ENCODE data around the gene SULT4A1.
"Not testable (repeated sequence)": the region's sequence is repeated elsewhere in the genome, so short reads cannot be mapped to it uniquely, and the experiment has no call there.

The SULT4A1 gene

DNA sequence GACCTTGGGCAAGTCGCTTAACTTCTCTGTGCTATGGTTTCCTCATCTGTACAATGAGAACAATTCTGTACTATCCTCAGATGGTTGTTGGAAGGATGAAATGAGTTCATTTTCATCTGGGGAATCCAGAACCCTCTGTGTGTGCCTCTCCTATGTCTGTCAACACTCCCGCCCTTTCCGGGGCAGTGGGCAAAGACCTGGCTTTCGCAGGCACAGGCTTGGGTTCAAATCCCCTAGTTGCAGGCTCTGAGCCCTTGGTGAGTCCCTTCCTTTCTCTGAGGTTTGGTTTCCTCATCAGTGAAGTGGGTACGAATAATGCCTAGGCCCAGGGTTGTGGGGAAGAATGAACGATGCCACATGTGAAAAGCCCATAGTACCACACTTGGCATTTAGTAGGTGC lies 23.5 kb upstream of the SULT4A1 start:
- DNase-seq: no peak

DNA sequence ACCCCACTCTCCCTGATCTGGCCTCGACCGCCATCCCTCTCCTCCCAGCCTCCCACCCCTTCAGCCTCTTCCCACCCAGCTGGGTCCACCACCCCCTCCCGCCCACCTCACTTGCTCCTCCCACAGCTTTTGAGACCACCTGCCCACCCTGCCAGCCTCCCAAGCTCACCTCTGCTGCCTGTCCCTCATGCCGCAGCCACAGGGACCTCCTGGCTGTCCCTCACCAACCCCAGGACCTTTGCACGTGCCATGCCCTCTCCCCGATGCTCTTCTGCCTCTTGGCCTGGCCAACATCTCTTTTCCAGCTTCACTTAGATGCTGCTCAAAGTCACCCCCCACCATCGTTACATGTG lies 23.0 kb upstream of the SULT4A1 start:
- no peak for DNase-seq

DNA sequence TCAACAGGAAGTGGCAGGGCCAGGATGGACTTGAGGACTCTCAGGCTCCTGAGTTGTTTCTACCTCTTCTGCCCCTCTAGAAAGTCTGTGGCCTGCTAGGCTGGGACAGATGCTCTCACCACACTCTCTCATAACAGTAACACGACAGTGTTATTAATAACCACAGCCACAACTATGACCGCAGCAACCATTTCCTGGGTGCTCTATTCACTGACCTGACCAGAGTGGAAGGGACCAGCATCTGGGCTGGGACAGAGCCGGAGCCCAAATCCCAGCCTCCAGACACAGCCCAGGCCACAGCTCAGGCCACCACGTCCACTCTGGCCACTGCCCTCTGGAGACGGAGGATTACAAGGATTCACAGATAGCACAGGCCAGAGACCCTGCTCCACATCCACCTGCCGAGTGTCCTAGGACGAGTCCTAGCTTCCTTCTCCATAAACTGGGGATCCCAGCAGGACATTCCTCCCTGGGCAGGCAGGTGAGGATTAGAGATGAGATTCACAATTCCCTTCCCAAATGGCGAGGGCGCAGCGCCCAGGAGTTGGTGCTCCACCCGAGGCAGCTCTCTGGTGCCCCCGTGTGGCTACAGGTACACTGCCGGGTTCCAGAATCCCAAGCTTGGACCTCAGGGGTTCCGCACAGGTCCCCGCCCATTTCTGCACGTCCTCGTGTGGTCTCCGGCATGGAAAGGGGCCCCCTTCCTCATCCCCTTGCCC lies 22.4 kb upstream of the SULT4A1 start:
- DNase-seq: peak; percentile 49

DNA sequence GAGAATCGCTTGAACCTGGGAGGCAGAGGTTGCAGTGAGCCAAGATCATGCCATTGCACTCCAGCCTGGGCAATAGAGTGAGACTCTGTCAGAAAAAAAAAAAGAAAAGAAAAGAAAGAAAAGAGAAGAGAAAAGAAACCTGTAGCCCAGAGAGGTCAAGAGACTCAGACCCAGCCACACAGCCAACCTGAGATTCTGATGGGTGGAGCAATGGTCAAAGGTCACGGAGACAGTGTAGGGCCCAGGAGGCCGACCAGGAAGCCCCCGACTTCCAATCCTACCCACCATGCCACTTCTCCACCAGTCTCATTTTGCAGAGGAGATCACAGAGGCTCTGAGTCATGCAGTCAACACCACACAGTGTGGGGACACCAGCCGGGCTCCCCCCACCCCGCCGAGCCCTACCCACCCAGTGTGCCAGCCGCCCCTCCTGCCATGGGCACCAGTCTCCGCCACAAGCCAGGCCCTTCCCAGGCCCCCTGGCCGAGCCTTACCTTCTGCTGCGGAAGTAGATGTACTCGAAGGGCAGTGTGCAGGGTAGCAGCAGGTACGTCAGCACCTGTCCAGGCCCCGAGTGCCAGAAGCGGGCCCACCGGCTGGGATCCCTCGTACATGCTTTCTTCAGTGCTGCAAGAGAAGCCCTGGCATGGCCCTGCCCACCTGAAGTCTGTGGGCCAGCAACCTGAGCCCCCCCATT lies 21.6 kb upstream of the SULT4A1 start:
- no peak for DNase-seq

DNA sequence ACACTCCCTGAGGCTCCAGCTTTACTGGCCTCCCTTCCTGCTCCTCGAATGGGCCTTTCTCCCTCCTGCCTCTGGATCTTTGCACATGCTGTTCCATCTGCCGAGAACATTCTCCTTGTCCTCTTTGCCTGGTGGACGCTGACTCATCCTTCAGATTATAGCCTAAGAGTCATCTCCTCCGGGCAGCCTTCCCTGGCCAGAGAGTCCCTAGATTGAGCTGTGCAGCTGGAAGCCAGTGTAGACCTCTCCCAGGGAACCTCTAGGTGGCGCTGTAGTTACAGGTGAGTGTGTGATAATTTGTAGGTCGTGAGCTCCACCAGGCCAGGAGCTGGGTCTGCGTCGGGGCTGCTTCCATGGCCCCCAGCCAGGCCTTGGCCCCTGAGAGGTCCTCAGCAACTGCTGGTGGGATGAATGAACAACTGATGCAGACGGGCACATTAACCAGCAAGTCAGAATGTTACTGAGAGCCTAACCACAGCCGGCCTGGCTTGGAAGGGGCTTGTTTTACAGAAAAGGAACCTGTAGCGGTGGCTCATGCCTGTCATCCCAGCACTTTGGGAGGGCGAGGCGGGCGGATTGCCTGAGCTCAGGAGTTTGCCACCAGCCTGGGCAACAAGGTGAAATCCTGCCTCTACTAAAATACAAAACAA lies 20.8 kb upstream of the SULT4A1 start:
- DNase-seq: peak; percentile 32

DNA sequence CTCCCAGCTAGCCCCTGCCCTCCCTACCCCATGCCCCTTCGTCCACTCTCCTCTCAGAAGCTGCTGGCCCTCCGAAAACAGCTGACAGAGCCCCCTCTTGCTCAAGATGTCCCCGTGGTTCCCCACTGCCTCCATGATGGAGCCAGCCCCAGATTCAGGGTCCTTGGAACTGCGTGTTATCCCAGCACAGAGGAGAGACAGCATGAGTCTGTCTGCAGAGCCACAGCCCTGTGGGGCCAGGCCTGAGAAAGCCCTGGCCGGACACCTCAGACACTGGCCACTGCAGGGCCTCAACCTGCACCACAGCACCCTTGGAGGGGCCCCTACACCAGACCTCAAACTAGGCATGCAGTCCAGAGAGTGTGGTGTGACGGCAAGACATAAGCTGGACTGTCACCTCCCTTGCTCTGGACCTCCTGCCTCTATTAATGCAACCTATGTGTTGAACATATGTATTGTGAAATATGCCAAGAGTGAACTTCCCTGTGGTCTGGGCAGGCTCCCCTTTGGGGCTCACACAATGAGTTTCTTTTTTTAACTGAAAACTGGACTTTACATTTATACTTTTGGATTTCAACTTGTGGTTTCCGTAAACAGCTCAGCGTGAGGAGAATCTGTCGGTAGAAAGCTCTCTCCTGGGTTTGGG lies 19.9 kb upstream of the SULT4A1 start:
- no peak for DNase-seq

DNA sequence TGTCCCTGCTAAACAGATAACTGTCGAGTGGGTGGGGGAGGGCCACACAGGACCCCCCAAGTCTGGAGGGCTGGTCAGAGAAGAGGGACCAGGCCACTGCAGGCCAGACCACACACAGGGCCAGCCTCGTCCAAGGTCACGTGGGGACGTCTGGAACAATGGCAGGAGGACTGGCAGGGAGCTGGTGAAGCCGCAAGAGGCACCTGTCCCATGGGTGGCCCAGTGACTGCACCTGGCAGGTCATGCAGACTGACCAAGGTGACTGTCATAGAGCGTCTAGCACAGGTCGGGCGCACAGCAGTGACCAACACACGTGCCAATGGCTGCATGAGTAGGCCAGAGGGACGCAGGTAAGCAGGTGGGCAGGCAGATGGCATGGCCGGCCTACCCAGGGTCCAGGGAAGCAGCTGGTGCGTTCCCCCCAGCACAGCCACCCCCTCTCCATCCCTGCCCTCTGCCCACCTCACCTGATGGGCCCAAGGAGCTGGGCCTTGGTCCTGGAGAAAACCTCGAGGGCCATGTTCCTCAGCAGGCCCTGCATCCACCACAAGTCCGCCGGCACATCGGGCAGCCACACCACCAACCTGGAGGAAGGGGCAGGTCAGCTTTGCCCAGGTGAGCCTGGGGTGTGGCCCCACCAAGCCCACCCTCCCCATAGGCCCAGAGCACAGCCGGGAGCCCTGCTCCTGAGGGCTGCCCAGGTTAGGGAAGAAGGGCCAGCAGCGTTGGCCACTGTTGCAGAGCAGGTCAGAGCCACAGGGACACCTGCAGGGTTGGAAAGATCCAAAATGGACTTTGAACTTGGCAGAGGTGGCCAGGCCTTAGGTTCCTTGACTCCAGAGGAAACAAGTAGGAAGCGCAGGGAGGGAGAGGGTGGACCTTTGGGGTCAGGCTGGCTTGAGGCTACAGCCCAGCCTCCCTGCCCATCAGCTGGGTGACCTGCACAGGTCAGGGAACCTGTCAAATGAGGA lies 19.1 kb upstream of the SULT4A1 start:
- DNase-seq: no peak

DNA sequence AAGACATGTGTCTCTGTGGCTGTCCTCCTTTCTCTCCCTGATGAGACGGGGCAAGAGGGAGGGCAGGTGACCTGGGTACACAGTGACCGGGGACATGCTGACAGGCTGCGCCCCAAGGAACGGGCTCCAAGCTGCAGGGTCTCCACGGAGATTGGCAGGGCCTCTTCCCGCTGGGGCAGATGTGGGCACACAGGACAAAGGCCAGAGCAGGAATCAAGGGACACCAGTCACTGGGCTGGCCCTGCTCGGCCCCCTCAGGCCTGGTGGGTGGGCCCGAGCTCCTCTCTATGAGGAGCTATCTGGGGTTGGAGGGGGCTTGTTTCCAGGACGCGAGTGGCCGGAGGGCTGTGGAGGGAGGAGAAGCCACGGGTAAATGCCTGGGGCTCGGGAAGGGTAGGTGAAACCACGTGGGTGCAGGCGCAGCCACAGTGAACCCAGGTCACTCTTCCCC lies 18.3 kb upstream of the SULT4A1 start:
- no peak for DNase-seq

DNA sequence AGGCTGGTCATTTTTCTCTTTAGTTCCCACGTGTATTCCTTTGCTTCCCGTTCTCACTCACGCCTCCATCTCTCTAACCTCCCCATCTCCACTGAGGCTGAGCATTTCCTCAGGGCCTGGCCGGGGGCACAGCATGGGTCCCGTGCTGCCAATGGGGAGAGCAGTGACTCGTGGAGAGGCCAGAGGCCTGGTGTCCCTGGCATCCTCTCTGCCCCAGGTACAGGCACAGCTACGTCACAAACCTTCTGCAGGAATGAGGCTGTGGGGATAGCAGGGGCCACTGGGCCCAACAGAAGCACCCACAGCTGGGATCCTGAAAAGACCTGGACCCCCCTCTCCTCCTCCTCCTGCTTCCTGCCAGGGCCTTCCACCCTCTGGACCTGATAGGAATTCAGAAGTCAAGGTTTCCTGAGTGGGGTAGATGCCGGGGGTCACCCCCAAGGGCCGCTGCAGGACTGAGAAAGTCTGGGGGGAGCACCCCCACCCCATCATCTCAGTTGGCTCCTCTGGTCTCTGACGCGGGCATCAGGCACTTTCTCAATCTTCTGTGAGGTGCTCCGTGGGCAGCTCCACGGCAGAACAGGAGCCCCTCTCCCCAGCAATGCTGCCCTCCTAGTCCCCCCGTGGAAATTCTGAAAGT lies 17.7 kb upstream of the SULT4A1 start:
- DNase-seq: no peak

DNA sequence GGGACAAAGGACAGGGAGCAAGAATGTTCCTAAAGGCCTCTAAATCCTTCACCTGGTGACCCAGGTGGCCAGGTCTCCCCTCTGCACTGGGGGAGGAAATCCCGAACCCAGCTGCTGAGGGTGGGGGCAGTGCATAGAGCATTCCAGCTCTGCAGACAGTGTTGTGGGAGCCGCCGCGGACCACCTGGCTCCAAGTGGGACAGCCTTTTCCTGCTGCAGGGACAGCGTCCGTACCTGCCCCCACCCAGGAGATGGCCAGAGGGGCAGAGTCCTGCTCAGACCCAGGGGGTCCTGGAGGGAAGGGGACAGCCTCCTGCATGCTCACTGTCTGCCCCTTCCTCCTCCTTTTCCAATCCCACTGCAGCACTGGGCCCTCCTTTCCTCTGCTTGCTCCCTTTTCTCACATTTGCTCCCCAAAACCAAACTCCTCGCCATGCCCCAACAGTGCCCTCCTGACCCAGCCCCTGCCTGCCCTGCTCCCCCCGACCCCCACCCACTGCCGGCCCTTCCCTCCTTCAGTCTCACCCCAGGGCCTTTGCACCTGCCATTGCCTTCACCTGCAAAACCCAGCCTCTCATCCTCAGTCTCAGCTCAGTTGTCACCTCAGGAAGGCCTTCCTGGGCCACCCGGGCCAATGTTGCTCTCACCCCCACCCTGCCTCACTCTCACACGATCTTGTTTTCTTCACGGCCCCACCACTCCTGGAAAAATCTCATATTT lies 16.7 kb upstream of the SULT4A1 start:
- DNase-seq: no peak

DNA sequence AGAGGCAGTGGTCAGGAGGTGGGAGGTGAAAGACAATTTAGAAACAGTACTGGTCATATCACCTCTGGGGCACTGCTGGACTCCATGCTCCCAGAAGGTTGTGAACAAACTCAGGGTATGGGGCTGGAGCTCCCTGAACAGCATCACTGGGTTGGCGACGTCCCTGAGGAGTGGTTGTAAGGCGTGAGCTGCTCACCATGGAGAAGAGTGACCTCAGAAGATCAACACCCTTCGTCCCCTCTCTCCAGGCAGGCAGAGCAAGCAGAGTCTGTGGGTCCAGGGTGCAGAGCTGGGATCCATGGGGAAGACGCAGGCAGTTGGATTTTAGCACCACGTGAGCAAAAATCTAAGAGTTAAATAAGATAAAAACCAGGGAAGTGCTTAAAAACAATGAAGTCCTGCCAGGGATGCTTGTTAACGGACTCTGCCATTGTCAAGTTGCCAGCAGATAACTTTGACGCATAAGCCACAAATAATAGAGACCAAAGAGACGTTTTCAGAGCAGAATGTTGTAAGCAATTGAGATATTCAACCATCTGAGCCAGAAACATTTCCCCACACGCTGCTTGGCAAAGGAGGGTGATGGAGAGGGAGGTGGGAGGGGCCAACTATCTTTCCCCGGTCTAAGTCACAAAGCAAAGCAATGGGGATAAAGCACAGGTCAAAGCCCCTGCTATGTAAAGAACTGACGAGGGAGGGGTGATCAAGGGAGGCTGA lies 15.9 kb upstream of the SULT4A1 start:
- no peak for DNase-seq

DNA sequence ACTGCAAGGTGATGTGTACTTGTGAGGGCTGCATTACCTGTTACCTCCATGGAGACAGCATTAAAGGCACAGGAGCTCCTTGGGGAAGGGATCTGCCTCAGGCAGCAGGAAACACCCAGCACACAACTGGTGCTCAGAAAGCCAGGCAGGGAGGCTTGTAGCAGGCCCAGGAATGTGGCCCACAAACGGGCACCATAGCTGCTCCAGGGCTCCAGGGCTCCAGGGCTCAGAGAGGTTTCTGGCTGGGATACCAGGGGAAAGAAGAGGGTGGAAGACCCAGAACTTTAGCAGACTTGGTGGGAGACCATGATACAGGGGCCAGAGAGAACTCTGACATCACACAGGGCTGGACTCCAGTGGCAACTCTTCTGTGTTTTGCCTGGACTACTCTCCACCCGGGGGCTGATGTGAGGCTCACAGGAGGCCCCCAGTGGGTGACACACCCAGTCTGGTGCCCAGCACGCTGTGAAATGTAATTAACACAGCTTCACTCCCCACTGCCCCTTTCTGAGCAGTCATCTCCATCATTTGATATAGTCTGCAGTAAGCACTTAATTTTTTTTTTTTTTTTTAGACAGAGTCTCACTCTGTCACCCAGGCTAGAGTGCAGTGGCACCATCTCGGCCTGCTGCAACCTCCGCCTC lies 14.7 kb upstream of the SULT4A1 start:
- no peak for DNase-seq

DNA sequence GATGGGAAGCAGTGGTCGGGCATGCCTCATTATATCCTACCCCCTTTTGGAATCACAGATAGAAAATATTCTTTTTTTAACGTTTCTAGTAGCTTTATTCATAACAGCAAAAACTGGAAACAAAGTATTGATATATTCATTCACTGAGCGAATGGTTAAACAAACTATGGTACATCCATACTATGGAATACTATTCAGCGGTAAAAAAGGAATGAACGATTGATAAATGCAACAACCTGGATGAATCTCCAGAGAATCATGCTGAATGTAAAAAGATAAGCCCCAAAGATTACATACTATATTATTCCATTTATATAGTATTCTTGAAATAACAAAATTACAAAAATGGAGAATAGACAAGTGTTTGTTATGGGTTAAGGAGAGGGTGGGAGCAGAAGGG lies 7.5 kb upstream of the SULT4A1 start:
- no peak for DNase-seq

DNA sequence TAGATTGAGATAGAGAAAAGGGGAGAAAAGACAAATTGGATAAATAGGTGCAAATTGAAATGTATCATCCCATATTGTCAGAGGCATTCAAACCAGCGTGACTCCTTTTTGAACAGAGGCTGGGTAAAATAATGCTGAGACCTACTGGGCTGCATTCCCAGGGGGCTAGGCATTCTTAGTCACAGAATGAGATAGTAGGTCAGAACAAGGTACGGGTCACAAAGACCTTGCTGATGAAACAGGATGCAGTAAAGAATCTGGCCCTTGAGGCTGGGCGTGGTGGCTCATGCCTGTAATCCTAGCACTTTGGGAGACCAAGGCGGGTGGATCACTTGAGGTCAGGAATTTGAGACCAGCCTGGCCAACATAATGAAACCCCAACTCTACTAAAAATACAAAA lies 6.7 kb upstream of the SULT4A1 start:
- not testable (repeated sequence) for DNase-seq

DNA sequence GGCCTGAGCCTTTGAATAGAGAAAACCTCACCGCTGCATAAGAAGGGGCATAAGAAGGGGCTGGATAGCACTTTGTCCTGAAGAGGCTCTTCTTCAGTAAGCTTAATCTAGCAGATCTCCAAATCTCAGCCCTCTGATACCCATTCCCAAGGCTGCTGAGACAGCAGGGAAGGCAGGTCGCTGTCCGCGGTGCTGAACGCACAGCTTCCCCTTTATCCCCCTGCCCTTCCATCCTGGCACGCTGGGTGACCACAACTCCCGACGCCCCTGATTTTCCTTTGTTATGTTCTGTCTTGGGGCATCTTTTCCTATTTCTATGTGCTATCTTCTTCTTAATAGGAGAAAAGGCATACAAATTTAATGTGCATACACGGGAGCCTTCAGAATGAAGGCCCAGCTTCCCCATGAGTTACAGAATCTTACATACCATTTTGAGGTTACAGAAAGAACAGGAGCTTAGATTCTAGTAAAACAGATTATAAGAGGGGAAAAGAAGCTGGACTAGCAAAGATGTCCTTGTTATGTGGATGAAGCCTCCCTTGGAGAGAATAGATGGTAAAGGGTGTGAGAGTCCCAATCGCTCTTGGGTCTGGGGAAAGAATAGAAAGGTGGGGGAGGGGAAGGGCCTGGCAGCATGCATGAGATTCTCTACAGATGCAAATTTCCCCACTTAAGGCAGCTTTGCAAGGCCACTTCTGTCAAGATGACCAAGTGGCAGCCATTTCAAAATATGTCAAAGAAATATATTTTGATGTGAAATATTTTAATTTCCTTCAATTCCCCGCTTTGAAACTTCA lies 5.7 kb upstream of the SULT4A1 start:
- DNase-seq: no peak

DNA sequence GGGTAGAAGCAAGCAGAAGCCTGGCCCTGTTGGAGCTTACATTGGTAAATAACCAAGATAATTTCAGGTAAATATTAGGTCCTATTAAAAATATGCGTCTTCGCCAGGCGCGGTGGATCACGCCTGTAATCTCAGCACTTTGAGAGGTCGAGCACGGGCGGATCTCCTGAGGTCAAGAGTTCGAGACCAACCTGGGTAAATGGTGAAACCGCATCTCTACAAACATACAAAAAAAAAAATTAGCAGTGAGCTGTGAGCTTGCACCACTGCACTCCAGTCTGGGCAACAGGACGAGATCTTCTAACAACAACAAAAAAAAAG lies 529 bp upstream of the SULT4A1 start:
- DNase-seq: no peak

DNA sequence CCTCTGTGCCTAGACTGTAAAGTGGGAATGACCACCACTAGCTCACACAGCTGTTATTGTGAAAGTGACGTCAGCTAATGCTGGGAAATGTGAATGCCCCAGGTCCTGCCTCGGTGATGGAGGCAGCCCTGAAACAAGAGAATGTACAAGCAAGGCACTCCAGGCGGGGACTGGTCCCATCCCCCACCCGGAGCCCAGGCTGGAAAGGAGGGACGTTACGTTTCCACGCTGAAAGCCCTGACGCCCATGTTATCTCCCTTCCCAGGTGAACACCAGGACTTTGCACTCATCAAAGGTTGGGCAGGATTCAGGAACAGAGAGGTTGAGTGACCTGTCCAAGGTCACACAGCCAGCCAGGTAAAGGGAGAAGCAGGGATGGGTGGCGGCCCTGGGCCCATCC lies 784 bp downstream of the SULT4A1 start:
- DNase-seq: no peak

DNA sequence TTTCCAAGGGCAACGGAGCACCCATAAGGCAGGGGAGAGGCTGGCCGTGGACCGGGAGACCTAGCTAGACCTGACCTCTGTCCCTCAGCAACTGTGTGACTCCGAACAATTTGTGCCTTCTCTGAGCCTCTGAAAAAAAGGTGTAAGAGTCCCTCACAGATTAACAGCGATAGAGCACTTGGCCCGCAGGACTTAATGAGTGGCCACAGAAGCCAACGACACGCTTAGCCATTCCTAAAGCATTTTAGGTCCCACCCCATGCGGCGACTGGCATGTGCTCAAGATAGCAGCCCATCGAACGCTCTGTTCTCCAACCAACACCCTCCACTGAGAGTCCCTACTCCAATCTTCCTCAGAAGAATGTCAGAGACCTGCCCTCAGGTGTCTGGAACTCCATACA lies 1.5 kb downstream of the SULT4A1 start:
- no peak for DNase-seq

DNA sequence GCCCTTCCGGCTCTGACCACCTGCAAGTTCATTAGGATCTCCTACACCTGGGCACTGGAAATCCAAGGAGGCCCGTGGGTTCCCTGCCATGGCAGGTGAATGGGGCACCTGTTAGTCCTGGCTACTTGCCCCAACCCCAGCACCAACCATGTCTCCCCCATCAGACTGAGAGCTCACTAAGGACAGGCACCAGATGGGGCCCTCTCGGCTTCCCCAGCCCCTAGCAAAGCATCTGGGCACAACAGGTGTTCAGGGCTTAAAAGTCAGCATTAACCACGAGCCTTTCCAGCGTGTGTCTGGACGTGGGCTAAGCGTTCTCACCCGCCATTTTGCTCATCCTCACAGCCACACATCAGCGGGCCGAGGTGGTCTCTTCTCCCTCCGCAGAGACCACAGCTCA lies 2.2 kb downstream of the SULT4A1 start:
- no peak for DNase-seq

Data from activated CD8-positive, alpha-beta memory T cell treated with anti-CD3 and anti-CD28 coated beads, Interleukin-2, amount 50 U/mL, for 4 hours (primary cell).